ENCODE data around the gene JPT2. TPM values are rescaled to one million over a fixed set of nuclear protein-coding genes. Genes with fewer than 3 reads are reported as not detected.

The JPT2 gene
- total and polyA plus RNA-seq, 10 donors = 8.2 to 30.5 (median 17.7) TPM

DNA sequence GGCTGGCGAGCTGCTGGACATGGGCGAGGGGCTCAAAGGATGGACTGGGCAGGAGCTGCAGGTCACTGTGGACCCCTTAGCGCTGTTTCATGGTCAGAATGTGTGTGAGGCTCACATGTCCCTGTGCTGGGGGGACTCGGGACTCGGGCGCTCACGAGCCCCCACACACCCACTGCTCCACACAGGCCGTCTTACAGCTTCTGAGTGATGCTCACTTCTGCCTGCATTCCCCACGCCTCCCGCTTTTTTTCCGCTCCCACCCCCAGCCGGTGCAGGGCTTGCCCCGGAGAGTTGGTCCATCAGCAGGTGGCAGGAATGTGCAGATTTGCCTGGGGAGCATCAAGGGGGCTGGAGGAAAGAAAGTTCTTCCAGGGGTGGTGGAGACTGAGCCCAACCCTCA, 20.2 kb upstream of the JPT2 start:
- Histone ChIP-seq H3K9me3 (no peaks in the 10 kb centered on the region), H3K4me1 (peaks cover 0 to 8% (median 2%) of the 10 kb centered on the region in 6 donors), H3K4me3 (no peak overlapping the region), H3K27ac (no peak overlapping the region), H3K27me3 (replicated peaks in 1 of 7) (no peaks in the 10 kb centered on the region), H3K36me3 (peaks cover 5 to 100% (median 87%) of the 10 kb centered on the region in 6 donors)
- WGBS, 5 donors = 92 to 98% (median 96%) methylated on average over 9 to 13 of the region's 13 CpGs
- intact Hi-C loops (cut with DNase I; ENCODE audit: low total_unique reads) = no loop called here
- no peak for DNase-seq
- TF ChIP-seq POLR2A (IDR thresholded peaks at IDR 0.05) = no peak
- no peak for TF ChIP-seq POLR2AphosphoS5 (IDR thresholded peaks at IDR 0.05)
- TF ChIP-seq, protein P1, sequence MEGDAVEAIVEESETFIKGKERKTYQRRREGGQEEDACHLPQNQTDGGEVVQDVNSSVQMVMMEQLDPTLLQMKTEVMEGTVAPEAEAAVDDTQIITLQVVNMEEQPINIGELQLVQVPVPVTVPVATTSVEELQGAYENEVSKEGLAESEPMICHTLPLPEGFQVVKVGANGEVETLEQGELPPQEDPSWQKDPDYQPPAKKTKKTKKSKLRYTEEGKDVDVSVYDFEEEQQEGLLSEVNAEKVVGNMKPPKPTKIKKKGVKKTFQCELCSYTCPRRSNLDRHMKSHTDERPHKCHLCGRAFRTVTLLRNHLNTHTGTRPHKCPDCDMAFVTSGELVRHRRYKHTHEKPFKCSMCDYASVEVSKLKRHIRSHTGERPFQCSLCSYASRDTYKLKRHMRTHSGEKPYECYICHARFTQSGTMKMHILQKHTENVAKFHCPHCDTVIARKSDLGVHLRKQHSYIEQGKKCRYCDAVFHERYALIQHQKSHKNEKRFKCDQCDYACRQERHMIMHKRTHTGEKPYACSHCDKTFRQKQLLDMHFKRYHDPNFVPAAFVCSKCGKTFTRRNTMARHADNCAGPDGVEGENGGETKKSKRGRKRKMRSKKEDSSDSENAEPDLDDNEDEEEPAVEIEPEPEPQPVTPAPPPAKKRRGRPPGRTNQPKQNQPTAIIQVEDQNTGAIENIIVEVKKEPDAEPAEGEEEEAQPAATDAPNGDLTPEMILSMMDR (IDR thresholded peaks at IDR 0.05 in 8 of 11, conservative IDR thresholded peaks at IDR 0.05 in 3 of 11) = no peak

DNA sequence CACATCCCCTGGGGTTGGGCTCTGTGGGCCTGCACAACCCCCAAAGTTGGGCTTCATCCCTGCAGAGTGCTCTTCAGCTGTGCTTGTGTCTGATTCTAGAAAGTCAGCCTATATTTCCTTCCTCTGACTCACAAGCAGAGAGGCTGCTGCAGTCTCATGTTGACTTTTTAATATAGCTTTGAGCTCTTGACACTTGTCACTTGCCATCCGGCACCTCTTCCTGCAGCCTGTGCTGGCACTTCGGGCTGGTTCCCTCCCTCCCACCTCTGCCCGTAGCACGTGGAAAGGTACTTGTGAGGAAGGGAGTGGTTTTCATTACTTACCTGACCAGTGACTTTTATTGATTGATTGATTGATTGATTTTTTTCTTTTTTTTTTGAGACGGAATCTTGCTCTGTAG, 19.0 kb upstream of the JPT2 start:
- 82 to 92% (median 84%) methylated on average over 5 of the region's 5 CpGs for WGBS, 5 donors
- H3K36me3 ChIP-seq = peaks cover 5 to 100% (median 88%) of the 10 kb centered on the region in 6 donors
- no peak overlapping the region for H3K27ac ChIP-seq
- no peaks in the 10 kb centered on the region for H3K27me3 ChIP-seq (replicated peaks in 1 of 7)
- no peaks in the 10 kb centered on the region for H3K9me3 ChIP-seq
- DNase-seq = no peak
- TF ChIP-seq POLR2AphosphoS5 (IDR thresholded peaks at IDR 0.05) (no peak), POLR2A (IDR thresholded peaks at IDR 0.05) (no peak)
- TF ChIP-seq, protein P1 (IDR thresholded peaks at IDR 0.05 in 8 of 11, conservative IDR thresholded peaks at IDR 0.05 in 3 of 11) = no peak
- H3K4me3 ChIP-seq = no peak overlapping the region
- H3K4me1 ChIP-seq = peaks cover 0 to 8% (median 2%) of the 10 kb centered on the region in 6 donors
- intact Hi-C loops (cut with DNase I; ENCODE audit: low total_unique reads) = no loop called here

DNA sequence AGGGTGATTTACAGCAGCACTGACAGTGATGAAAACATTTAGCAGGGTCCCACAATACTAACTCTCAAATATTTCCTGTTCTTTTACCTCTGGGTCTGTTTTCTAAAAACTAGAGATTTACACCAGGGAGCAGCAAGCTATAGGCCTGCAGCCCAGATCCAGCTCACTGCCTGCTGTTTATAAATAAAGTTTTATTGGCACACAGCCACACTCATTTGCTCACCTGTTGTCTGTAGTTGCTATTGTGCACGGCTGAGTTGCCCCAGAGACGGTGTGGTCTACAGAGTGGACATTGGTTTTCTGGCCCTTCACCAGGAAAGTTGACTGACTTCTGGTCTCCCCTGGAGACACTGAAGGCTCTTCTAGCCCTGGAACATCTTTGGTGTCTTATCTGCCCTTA, 16.3 kb upstream of the JPT2 start:
- DNase-seq = no peak
- WGBS, 5 donors = 88 to 97% (median 93%) methylated on average over 2 of the region's 2 CpGs
- no peak overlapping the region for H3K27ac ChIP-seq
- H3K27me3 ChIP-seq (replicated peaks in 1 of 7) = no peaks in the 10 kb centered on the region
- H3K4me3 ChIP-seq = no peak overlapping the region
- TF ChIP-seq, protein P1 (IDR thresholded peaks at IDR 0.05 in 8 of 11, conservative IDR thresholded peaks at IDR 0.05 in 3 of 11) = no peak
- no peak for TF ChIP-seq POLR2A (IDR thresholded peaks at IDR 0.05)
- TF ChIP-seq POLR2AphosphoS5 (IDR thresholded peaks at IDR 0.05) = no peak
- intact Hi-C loops (cut with DNase I; ENCODE audit: low total_unique reads) = no loop called here
- no peaks in the 10 kb centered on the region for H3K4me1 ChIP-seq
- no peaks in the 10 kb centered on the region for H3K9me3 ChIP-seq
- H3K36me3 ChIP-seq = peaks cover 0 to 100% (median 89%) of the 10 kb centered on the region in 6 donors

DNA sequence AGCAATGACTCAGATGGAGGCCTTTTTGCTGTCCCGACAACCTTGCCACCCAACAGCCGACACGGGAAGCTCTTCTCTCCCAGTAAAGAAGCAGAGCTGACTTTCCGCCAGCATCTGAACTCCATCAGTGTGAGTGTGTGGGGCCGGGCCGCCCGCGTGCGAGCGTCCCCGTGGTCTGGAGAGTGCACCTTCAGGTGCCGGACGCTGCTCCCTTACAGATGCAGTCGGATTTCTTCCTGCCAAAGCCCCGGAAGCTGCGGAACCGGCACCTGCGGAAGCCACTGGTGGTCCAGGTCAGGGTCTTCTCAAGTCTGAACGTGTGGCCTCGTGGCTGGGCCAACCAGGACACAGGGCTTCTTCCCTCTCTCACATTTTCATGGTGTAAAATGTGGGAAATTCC, 15.5 kb upstream of the JPT2 start:
- WGBS, 5 donors = 94 to 96% (median 95%) methylated on average over 20 of the region's 20 CpGs
- intact Hi-C loops (cut with DNase I; ENCODE audit: low total_unique reads) = no loop called here
- Histone ChIP-seq H3K27ac (no peak overlapping the region), H3K4me3 (no peak overlapping the region), H3K9me3 (no peaks in the 10 kb centered on the region), H3K4me1 (no peaks in the 10 kb centered on the region), H3K27me3 (replicated peaks in 1 of 7) (no peaks in the 10 kb centered on the region), H3K36me3 (peaks cover 0 to 100% (median 89%) of the 10 kb centered on the region in 6 donors)
- TF ChIP-seq, protein P1 (IDR thresholded peaks at IDR 0.05 in 8 of 11, conservative IDR thresholded peaks at IDR 0.05 in 3 of 11) = no peak
- TF ChIP-seq POLR2A (IDR thresholded peaks at IDR 0.05) = no peak
- peak in 1 of 3 donors; percentile 27 for TF ChIP-seq POLR2AphosphoS5 (IDR thresholded peaks at IDR 0.05)
- DNase-seq = no peak
